Measurements from ENCODE around the gene GKN1. TPM values are rescaled to one million over a fixed set of nuclear protein-coding genes. Genes with fewer than 3 reads are reported as not detected.
"Not testable (repeated sequence)": the region's sequence is repeated elsewhere in the genome, so short reads cannot be mapped to it uniquely, and the experiment has no call there.

The GKN1 gene
- total RNA-seq, 1 donor, result 0.31 TPM

DNA sequence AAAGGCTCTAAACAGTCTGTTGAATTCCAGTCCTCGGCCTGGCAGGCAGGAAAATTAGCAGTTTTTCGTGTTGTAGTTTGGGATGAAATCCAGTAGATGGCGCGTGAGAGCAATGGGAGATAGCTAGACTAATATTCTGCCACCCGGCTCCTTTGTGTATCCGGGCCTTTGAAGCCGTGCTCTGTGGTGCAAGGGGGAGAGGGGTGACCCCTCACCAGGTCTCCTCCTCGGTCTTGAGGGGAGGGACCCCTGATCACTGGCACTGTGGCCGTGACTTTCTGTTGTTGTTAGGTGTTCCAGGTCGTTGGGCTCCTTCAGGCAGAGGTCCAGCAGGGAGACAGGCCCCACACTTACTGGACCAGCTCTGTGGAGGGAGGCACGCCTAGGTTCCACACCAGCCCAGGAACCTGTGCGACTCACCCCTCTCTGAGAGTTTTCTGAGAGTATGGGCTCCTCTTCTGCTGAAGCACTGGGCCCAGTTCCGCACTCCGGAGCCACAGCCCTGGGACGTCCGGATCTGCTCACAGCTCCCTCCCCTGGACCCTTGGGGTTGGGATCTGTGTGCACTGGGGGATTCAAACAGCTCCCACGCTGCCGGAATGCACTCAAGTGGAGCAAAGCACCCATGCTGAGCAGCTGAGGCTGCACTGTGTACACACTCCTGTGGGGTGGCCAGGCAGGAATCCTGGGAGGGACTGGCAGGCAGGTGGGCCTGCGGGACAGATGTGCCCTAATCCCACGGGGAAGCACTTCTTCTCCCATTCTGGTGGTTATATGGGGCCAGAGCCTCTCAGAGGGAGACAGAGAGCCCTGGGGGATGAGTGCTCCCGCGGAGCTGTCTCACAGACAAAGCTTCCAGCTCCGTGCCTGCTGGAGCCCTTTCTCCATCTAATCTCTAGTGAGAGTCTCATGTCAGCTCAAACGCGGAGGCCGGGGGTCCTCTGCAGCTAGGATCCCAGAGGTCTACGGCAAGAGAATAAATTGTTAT is 30.6 kb upstream of the GKN1 start:
- Histone ChIP-seq H3K4me3 (ENCODE audit: low read length) (no peak overlapping the region), H3K27me3 (ENCODE audit: insufficient read depth, low read length) (peaks cover 15% of the 10 kb centered on the region), H3K9me3 (ENCODE audit: low read depth, low read length) (no peaks in the 10 kb centered on the region), H3K4me1 (ENCODE audit: insufficient read depth, low read length) (peaks cover 4% of the 10 kb centered on the region)

DNA sequence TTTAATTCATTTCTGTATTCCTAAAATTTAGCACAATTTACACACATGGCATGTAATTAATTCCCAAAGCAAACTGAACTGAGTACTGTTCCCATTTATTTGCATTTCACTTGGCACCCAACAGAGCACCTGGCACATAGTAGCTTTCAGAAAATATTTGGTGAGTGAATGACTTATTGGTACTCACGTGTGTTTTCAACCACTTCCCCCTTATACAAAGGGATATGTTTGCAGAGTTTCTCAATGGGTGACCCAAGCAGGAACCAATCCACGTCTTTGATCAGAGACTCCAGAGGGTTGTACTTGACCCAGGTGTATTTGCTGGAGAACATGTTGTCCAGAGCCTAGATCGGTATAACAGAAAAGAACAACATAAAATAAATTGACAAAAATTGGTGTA is 28.3 kb upstream of the GKN1 start:
- peaks cover 9% of the 10 kb centered on the region for H3K27me3 ChIP-seq (ENCODE audit: insufficient read depth, low read length)

DNA sequence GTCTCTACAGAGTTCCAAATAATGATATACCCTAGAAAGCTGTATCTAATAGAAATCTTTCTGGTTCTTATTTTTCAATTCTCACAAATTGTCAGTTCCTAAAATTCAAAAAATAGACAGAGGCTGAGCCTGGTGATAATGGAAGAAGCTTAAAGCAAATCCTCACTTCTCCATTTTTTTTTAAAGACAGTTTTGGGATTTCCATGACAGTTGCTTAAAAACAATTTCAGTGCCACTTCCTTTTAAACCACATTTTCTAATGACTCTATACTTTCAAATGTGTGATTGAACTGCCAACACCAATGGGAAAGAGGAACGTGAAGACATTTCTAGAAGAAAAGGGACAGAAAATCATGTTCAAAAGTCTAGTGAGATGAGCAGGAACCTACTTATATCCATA is 25.7 kb upstream of the GKN1 start:
- no peak overlapping the region for H3K4me3 ChIP-seq (ENCODE audit: low read length)
- H3K4me1 ChIP-seq (ENCODE audit: insufficient read depth, low read length), result no peaks in the 10 kb centered on the region
- H3K27me3 ChIP-seq (ENCODE audit: insufficient read depth, low read length), result no peaks in the 10 kb centered on the region
- no peaks in the 10 kb centered on the region for H3K9me3 ChIP-seq (ENCODE audit: low read depth, low read length)

More for the DNA sequence above, 28.3 kb upstream of the GKN1 start:
- no peaks in the 10 kb centered on the region for H3K9me3 ChIP-seq (ENCODE audit: low read depth, low read length)
- peaks cover 4% of the 10 kb centered on the region for H3K4me1 ChIP-seq (ENCODE audit: insufficient read depth, low read length)
- no peak overlapping the region for H3K4me3 ChIP-seq (ENCODE audit: low read length)

DNA sequence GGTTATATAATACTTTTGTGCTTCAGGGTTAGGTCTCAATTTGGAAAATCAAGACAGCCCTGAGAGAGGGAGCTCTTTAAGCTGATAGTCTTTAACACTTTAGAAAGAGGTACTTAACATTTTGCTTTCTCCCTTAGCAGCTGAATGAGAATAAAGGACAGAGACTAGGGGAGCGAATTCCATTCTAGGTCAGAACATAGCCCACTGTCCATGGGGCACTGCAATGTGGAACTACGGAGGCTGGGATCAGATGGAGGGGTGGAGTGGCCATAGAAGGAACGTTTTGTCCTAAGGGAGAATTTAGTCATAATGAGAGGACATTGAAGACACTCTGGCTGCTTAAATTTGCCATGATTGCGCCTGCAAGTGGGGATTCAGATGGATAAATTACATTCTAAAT is 22.5 kb upstream of the GKN1 start:
- Histone ChIP-seq H3K4me3 (ENCODE audit: low read length) (no peak overlapping the region), H3K27me3 (ENCODE audit: insufficient read depth, low read length) (no peaks in the 10 kb centered on the region), H3K9me3 (ENCODE audit: low read depth, low read length) (no peaks in the 10 kb centered on the region), H3K4me1 (ENCODE audit: insufficient read depth, low read length) (no peaks in the 10 kb centered on the region)

DNA sequence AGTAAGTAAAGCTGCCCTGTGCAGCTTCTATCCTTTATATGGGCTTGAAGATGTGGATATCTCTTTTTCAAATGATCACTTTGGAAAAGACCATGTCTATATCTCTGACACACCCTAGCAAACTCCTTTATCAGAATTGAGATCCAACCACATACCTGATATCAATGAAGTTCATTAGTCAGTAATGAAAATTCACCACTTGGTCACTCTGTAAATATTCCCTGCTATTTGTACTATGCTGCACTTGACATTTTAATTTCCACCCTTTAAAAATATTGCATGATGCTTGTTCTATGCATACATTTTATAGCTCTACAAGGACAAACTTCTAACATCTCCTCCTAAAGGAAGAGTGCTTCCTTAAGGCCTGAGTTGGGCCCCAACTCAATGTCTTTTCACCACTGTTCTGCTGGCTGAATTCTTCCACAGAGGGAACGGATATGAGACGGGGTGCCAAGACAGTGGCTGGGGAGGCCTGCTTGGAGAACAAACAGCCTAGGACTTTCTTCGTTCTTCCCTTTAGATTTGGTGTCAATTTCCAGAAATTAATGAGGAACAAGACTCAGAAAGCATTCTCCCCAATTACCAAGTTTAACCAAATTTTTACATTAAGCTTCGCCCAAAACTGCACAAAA is 21.4 kb upstream of the GKN1 start, which contains the start of gene GKN2:
TSS of gene GKN2 (minus strand) at position 7 of the 635 bp plus-strand sequence. CDS start 32 bp downstream, outside the sequence.
- Histone ChIP-seq H3K27me3 (ENCODE audit: insufficient read depth, low read length) (no peaks in the 10 kb centered on the region), H3K4me3 (ENCODE audit: low read length) (no peak within 1 kb of the TSS), H3K4me1 (ENCODE audit: insufficient read depth, low read length) (no peaks in the 10 kb centered on the region), H3K9me3 (ENCODE audit: low read depth, low read length) (no peaks in the 10 kb centered on the region)

DNA sequence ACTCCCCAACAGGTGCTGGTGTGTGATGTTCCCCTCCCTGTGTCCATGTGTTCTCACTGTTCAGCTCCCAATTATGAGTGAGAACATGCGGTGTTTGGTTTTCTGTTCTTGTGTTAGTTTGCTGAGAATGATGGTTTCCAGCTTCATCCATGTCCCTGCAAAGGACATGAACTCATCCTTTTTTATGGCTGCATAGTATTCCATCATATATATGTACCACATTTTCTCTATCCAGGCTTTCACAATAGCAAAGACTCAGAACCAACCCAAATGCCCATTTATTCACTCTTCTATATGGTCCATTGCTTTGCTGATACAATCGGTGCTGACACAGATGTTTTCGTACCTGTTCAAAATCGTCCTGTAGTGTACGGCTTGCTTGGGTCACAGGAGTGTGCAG is 19.0 kb upstream of the GKN1 start:
- H3K4me3 ChIP-seq (ENCODE audit: low read length); H3K27me3 ChIP-seq (ENCODE audit: insufficient read depth, low read length); H3K4me1 ChIP-seq (ENCODE audit: insufficient read depth, low read length); H3K9me3 ChIP-seq (ENCODE audit: low read depth, low read length): not testable (repeated sequence)

DNA sequence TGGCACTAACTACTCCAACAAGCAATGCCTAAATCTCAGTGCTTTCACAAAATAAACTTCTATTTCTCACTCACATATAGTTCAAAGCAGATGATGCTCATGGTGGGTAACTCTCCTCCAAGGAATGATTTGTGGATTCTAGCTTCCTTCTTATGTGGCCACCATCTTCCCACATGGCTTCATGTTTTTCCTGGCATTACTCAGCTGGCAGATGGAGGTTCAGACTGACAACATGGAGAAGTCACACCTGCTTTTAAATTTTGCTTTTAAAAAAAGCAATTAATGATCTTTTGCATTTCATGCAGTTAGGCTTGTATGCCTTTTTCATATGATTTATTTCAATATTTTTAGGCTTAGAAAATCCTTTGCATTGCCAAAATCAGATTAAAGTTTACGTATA is 15.4 kb upstream of the GKN1 start:
- Histone ChIP-seq H3K27me3 (ENCODE audit: insufficient read depth, low read length) (peaks cover 8% of the 10 kb centered on the region), H3K4me1 (ENCODE audit: insufficient read depth, low read length) (no peaks in the 10 kb centered on the region), H3K9me3 (ENCODE audit: low read depth, low read length) (no peaks in the 10 kb centered on the region), H3K4me3 (ENCODE audit: low read length) (no peak overlapping the region)

DNA sequence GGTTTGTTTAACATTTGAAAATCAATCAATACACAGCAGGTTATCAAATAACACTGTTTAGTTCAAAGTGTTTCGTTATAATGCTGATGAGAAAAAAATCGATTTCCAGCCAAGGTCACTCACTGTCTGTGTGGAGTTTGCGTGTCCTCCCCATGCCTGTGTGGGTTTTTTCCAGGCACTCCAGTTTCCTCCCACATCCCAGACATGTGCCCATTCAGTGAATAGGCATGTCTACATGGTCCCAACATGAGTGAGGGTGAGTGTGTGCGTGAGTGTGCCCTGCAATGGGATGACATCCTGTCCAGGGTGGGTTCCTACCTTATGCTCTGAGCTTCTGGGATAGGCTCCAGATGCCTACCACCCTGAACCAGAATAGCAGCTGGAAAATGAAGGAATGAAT is 13.1 kb upstream of the GKN1 start:
- Histone ChIP-seq H3K4me1 (ENCODE audit: insufficient read depth, low read length) (no peaks in the 10 kb centered on the region), H3K27me3 (ENCODE audit: insufficient read depth, low read length) (peaks cover 8% of the 10 kb centered on the region), H3K9me3 (ENCODE audit: low read depth, low read length) (no peaks in the 10 kb centered on the region), H3K4me3 (ENCODE audit: low read length) (no peak overlapping the region)

DNA sequence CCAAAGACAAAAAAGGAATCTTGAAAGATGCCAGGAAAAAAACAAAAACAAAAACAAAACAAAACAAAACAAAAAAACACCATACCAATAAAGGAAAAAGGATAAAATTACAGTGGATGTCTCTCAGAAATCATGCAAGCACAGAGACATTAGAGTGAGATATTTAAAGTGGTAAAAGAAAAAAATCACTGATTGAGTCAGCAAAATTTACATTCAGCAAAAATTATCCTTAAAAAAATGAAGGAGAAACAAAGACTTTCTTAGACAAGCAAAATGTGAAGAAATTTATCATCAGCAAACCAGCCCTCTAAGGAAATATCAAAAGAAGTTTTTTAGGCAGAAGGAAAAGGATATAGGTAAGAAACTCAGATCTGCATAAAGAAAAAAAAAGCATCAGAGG is 10.2 kb upstream of the GKN1 start:
- H3K4me3 ChIP-seq (ENCODE audit: low read length), result no peak overlapping the region
- peaks cover 8% of the 10 kb centered on the region for H3K27me3 ChIP-seq (ENCODE audit: insufficient read depth, low read length)
- no peaks in the 10 kb centered on the region for H3K9me3 ChIP-seq (ENCODE audit: low read depth, low read length)
- H3K4me1 ChIP-seq (ENCODE audit: insufficient read depth, low read length), result no peaks in the 10 kb centered on the region

DNA sequence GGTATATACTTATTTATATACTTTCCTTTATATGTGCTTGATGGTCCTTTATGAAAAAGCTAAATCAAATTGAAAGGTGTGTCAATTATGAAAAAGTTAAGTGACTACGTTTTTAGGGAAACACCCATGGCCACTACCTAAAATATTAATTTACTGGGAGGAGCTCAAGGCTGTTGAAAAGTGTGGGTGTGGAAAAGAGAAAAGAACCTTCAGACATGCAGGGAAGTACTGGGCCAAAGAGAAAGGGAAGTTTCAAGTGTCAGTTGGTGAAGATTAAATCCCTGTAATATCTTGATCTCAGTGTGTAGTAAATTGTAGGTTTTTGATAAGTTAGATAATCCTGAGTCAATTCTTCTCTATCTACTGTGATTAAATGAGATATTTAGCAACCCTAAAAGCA is 6.2 kb upstream of the GKN1 start:
- Histone ChIP-seq H3K27me3 (ENCODE audit: insufficient read depth, low read length) (peaks cover under 1% of the 10 kb centered on the region), H3K9me3 (ENCODE audit: low read depth, low read length) (no peaks in the 10 kb centered on the region), H3K4me1 (ENCODE audit: insufficient read depth, low read length) (no peaks in the 10 kb centered on the region), H3K4me3 (ENCODE audit: low read length) (no peak overlapping the region)

DNA sequence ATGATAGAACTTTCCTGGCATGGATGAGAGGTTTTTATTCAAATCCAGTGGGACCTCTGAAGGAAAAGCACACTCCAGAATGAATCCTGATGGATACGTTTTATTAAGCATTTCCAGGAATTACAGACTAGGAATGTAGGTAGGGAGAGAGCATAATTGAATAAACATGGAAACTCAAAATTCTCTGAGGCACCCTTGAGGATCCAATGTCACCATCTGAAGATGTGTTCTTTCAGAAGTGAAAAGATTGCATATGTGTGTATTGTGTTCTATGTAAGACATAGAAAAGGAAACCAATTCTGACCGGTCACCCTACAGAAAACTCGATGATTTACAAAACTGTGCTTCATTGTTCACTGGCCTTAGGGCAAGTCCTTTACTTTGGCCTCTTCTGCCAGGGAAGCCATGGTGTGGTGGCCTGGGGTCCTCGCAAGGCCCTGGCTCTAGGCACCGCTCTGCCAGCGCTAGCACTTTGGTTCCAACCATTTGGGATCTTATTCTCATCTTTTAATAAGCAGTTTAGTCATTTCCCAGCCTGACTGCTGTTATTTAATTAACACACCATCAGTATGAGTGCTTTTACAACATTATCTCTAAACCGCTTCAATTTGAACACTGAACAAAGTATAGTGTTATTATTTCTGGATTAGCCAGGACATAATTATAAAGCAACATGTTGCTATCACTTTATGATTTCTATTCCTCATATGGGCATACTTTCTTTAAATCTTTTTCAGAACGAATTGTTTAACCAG is 4.5 kb upstream of the GKN1 start:
- Histone ChIP-seq H3K27me3 (ENCODE audit: insufficient read depth, low read length) (no peaks in the 10 kb centered on the region), H3K4me3 (ENCODE audit: low read length) (no peak overlapping the region), H3K9me3 (ENCODE audit: low read depth, low read length) (no peaks in the 10 kb centered on the region), H3K4me1 (ENCODE audit: insufficient read depth, low read length) (no peaks in the 10 kb centered on the region)

DNA sequence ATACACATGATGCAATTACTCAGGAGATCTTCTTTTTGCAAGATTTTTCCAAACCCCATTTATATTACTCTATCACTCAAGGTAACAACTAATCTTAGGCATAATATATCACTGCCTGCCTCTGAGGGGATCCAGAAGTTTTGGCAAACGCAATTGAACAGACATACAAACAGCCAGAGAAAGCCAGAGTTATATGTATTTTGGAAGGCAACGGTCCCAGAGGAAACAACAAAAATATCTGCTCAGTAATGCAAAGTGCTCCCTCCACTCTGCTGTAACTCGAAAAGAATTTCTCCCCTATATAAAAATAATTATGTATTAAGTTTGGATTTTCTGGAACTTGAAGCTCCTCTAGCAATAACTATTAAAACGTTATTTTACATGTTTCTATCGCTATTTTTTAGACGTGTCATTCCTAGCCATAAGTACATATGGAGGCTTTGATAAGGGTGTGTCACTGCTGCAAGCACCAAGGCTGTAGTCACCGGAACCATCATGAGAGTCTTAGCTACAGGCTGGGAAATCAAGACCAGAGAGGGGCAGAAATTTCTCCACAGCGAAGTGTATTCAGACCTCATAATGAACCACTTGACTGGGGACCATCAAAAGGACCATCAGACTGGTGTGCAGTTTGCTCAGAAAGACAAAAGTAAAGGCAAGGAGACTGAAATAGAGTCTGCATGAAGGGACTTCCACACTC is 3.7 kb upstream of the GKN1 start:
- Histone ChIP-seq H3K9me3 (ENCODE audit: low read depth, low read length) (no peaks in the 10 kb centered on the region), H3K4me1 (ENCODE audit: insufficient read depth, low read length) (no peaks in the 10 kb centered on the region), H3K4me3 (ENCODE audit: low read length) (no peak overlapping the region), H3K27me3 (ENCODE audit: insufficient read depth, low read length) (peaks cover 5% of the 10 kb centered on the region)

DNA sequence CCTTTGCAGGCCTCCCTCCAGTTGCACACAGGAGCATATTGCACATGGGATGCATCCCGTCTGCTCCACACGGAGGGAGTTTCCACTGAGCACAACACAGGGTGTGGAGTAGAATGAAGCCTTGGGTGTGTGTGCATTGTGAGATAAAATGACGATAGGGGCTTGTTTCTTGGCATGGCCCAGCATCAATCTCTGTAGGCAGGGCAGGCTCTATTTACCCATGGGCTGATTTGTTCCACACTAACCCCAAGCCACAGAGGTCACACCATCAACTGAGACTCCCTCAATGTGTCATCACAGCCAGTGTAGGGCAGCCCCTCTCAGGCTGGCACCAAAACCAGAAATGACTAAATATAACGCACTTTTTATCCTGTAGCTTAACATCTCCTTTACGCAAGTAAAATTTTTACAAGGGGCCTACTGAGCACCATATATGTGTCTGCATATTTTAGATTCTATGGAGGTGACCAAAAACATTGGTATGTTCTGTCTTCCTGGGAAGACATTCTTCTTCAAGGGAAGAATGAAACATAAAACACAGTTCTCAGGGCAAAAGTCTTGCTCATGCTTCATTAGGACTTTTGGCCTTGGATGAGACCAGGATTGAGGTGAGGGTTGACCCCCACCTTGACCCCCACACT is 2.7 kb upstream of the GKN1 start:
- no peak overlapping the region for H3K4me3 ChIP-seq (ENCODE audit: low read length)
- H3K27me3 ChIP-seq (ENCODE audit: insufficient read depth, low read length), result peaks cover 7% of the 10 kb centered on the region
- no peaks in the 10 kb centered on the region for H3K4me1 ChIP-seq (ENCODE audit: insufficient read depth, low read length)
- H3K9me3 ChIP-seq (ENCODE audit: low read depth, low read length), result no peaks in the 10 kb centered on the region

DNA sequence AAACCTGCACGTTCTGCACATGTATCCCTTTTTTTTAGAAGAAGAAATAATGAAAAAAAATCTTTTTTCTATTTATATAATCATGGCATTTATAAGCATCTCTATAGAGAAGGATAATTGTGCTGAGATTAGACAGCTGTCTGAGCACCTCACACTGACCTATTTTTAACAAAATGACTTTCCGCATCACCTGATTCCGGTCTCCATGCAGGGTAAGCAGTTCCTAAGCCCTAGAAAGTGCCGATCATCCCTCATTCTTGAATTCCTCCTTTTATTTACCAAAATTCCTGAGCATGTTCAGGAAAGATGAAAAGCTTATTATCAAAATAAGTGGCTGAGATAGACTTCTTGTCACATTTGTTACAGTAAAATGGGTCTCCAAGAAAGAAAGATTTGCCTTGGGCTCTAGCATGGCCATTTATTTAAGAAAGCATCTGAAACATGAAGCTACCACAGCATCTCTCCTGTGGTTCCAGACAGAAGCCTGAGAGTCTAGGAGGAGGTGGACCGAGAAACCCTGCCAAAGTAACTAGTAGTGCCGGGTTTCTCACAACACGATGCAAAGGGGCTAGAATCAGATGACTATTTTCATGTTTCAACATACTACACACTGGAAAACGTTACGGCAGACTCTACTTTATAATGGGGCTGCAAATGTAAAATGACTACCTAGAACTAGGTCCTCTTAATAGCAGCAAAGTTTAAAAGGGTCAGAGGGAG is 670 bp downstream of the GKN1 start:
- Histone ChIP-seq H3K27me3 (ENCODE audit: insufficient read depth, low read length) (peaks cover 14% of the 10 kb centered on the region), H3K9me3 (ENCODE audit: low read depth, low read length) (no peaks in the 10 kb centered on the region), H3K4me3 (ENCODE audit: low read length) (no peak overlapping the region), H3K4me1 (ENCODE audit: insufficient read depth, low read length) (no peaks in the 10 kb centered on the region)
